ENCODE results near the gene NFIA.

The NFIA gene

GRCh38 chr1:61316493-61316892, 234.1 kb downstream of the NFIA start:
- no peak for DNase-seq (ENCODE audit: low spot score)
- TF ChIP-seq, protein P1, sequence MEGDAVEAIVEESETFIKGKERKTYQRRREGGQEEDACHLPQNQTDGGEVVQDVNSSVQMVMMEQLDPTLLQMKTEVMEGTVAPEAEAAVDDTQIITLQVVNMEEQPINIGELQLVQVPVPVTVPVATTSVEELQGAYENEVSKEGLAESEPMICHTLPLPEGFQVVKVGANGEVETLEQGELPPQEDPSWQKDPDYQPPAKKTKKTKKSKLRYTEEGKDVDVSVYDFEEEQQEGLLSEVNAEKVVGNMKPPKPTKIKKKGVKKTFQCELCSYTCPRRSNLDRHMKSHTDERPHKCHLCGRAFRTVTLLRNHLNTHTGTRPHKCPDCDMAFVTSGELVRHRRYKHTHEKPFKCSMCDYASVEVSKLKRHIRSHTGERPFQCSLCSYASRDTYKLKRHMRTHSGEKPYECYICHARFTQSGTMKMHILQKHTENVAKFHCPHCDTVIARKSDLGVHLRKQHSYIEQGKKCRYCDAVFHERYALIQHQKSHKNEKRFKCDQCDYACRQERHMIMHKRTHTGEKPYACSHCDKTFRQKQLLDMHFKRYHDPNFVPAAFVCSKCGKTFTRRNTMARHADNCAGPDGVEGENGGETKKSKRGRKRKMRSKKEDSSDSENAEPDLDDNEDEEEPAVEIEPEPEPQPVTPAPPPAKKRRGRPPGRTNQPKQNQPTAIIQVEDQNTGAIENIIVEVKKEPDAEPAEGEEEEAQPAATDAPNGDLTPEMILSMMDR (IDR thresholded peaks at IDR 0.05; ENCODE audit: extremely low read depth, missing control alignments): no peak

GRCh38 chr1:61318319-61319125, 236.2 kb downstream of the NFIA start:
- TF ChIP-seq, protein P1 (IDR thresholded peaks at IDR 0.05; ENCODE audit: extremely low read depth, missing control alignments): no peak
- DNase-seq (ENCODE audit: low spot score): peak; percentile 12

DNA sequence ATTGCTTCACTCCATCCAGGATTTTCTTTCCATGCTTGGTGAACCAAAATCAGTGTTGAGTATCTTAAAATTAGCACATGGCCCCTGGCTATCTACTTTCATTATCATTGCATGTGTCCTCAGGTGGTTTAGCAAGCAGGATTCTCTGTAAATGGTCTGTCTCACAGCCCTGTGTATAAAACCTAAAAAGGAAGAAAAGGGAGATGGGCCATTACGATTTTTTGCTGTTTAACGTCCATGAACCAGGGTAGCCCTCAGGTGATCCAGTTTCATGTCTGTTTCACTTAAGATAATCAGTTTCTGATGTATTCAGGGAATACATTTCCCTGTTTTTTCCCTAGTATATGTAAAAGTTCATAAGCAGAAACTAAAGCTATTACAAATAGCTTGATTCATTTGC, 238.2 kb downstream of the NFIA start:
- TF ChIP-seq, protein P1 (IDR thresholded peaks at IDR 0.05; ENCODE audit: extremely low read depth, missing control alignments): no peak

GRCh38 chr1:61322008-61322744, 239.8 kb downstream of the NFIA start:
- no peak for DNase-seq (ENCODE audit: low spot score)
- TF ChIP-seq, protein P1 (IDR thresholded peaks at IDR 0.05; ENCODE audit: extremely low read depth, missing control alignments): no peak

More for the DNA sequence above, 238.2 kb downstream of the NFIA start:
- no peak for DNase-seq (ENCODE audit: low spot score)

GRCh38 chr1:61322769-61323168, 240.4 kb downstream of the NFIA start:
- DNase-seq (ENCODE audit: low spot score): no peak
- TF ChIP-seq, protein P1 (IDR thresholded peaks at IDR 0.05; ENCODE audit: extremely low read depth, missing control alignments): no peak

DNA sequence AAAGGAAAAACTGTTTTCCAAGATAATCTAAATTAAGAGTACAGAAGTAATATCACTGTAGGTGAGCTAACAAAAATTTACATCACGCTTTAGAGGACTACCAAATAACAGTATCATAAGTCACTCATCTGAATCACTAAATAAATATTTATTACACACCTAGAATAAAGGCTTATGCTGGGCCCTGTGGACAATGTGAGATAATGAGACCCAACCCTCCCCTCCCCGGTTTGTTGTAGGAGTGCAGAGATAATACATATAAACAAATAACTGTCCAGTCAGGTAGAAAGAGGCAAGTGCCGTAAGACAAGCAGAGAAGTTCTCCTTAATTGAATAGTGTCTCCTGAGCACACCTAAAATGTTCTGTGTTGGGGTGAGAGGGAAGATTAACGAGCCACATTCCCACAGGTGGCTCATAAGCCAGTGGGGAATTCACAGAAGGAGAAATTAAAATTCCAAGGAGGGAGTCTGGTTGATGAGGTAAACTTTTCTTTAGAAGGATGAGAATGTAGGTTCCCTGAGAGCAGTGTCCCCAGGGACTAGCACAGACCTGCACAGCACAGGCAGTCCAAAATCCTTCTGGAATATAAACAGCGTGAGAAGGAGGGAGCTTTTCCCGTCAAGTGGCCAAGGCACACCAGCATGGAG, 241.4 kb downstream of the NFIA start:
- DNase-seq (ENCODE audit: low spot score): no peak

More for the DNA sequence above, 241.4 kb downstream of the NFIA start:
- TF ChIP-seq, protein P1 (IDR thresholded peaks at IDR 0.05; ENCODE audit: extremely low read depth, missing control alignments): no peak
